ENCODE measurements around the gene NPIPB2.
"Not testable (repeated sequence)": the region's sequence is repeated elsewhere in the genome, so short reads cannot be mapped to it uniquely, and the experiment has no call there.

NPIPB2 gene

DNA sequence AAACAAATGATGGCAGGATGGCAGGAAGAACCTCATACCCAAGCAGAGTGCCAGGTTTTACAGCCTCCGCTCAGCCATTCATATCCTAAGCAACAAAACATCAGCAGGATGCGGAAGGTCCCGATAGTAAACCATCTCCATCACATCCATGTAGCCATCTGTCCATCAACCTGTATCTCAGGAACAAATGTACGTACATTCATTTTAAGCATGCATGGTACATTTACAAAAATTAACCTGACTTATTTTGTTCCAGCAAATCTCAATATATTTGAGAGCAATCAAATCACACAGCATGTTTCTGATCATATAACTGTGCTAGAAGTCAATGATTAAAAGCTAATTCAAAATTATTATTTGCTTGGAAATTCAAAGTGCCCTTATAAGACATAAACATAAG lies at the start of gene NPIPB2:
NPIPB2 (minus strand) TSS at position 101 of the 400 bp plus-strand sequence; CDS start at position 101, 0 bp downstream.
- H3K27me3 ChIP-seq (ENCODE audit: low read depth, low read length); H3K9ac ChIP-seq (ENCODE audit: low read length); H3K4me1 ChIP-seq (ENCODE audit: low read length); H2AFZ ChIP-seq (ENCODE audit: low read depth, low read length); H3K79me2 ChIP-seq (ENCODE audit: low read length); H3K4me3 ChIP-seq (ENCODE audit: low read length); H4K20me1 ChIP-seq (ENCODE audit: insufficient read depth, low read length); H3K9me3 ChIP-seq (ENCODE audit: insufficient read depth, low read length); H3K27ac ChIP-seq (ENCODE audit: low read length); H3K4me2 ChIP-seq (ENCODE audit: low read length); H3K36me3 ChIP-seq (replicated peaks; ENCODE audit: low read depth, low read length): not testable (repeated sequence)

DNA sequence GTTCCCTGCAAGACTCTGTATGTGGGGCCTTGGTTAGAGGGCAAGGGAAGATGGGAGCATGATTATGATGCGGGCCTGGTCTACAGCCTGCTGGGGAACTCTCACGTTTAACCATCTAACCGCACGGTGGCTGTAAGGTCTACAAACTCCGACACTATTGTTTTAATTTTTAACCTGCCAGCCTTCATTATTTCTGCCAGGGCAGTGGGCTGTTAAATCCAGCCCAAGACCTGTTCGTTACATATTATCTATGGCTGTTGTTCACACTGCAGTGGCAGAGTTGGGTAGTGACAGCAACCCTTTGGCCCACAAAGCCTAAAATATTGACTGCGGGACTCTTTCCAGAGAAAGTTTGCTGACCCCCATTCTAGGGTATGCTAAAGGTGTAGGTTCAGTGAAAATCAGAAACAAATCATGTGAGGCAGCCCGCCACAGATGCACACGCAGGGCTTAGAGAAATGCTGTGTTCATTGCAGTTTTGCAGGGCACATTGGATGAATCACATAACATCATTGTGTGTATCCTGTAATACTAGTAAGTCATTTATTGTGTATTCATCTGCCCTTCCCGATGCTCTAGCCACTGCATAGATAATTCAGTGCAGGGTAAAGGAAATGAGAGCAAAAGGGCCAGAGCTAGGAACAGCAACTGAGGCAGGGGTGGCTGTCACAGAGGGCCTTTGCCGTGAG lies 49.0 kb upstream of the NPIPB2 start:
- H3K4me3 ChIP-seq (ENCODE audit: low read length) = peak overlapping the region; percentile 47
- no peaks in the 10 kb centered on the region for H4K20me1 ChIP-seq (ENCODE audit: insufficient read depth, low read length)
- H3K27ac ChIP-seq (ENCODE audit: low read length) = peak overlapping the region; percentile 29
- no peaks in the 10 kb centered on the region for H3K36me3 ChIP-seq (replicated peaks; ENCODE audit: low read depth, low read length)
- H3K79me2 ChIP-seq (ENCODE audit: low read length) = peaks cover 13% of the 10 kb centered on the region
- H2AFZ ChIP-seq (ENCODE audit: low read depth, low read length) = no peak overlapping the region
- peak overlapping the region; percentile 1; the same call in 1 of the 2 replicates for H3K9ac ChIP-seq (ENCODE audit: low read length)
- TF ChIP-seq, protein P1, sequence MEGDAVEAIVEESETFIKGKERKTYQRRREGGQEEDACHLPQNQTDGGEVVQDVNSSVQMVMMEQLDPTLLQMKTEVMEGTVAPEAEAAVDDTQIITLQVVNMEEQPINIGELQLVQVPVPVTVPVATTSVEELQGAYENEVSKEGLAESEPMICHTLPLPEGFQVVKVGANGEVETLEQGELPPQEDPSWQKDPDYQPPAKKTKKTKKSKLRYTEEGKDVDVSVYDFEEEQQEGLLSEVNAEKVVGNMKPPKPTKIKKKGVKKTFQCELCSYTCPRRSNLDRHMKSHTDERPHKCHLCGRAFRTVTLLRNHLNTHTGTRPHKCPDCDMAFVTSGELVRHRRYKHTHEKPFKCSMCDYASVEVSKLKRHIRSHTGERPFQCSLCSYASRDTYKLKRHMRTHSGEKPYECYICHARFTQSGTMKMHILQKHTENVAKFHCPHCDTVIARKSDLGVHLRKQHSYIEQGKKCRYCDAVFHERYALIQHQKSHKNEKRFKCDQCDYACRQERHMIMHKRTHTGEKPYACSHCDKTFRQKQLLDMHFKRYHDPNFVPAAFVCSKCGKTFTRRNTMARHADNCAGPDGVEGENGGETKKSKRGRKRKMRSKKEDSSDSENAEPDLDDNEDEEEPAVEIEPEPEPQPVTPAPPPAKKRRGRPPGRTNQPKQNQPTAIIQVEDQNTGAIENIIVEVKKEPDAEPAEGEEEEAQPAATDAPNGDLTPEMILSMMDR (IDR thresholded peaks at IDR 0.05; ENCODE audit: low read depth, low read length) = no peak
- TF ChIP-seq EZH2phosphoT487 (IDR thresholded peaks at IDR 0.05; ENCODE audit: low read depth) = no peak
- H3K4me1 ChIP-seq (ENCODE audit: low read length) = peaks cover 67% of the 10 kb centered on the region
- H3K4me2 ChIP-seq (ENCODE audit: low read length) = peak overlapping the region; percentile 67
- no peaks in the 10 kb centered on the region for H3K27me3 ChIP-seq (ENCODE audit: low read depth, low read length)
- no peaks in the 10 kb centered on the region for H3K9me3 ChIP-seq (ENCODE audit: insufficient read depth, low read length)

DNA sequence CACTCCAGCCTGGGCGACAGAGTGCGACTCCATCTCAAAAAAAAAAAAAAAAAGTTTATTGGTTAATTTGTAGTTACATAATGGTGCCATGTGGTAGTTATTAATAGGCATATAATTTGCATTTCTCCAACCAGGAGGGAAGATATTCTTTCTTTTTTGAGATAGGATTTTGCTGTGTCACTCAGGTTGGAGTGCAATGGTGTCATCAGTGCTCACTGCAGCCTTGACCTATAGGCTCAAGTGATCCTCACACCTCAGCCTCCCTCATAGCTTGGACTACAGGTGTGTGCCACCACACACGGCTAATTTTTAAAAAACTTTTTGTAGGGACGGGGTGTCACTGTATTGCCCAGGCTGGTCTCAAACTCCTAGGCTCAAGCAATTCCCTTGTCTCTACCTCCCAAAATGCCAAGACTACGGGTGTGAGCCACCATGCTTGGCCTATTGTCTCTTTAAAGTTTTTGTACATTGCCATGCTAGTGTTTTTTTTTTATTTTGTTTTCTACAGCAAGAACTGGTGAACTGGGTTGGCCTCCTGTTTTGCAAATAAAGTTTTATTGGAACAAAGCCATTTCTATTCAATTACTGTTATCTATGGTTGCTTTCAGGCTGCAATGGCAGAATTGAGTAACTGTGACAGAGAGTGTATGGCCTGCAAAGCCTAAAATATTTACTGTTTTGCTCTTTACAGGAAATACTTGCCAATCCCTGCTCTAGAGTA lies 46.6 kb upstream of the NPIPB2 start:
- Histone ChIP-seq H3K9me3 (ENCODE audit: insufficient read depth, low read length) (no peaks in the 10 kb centered on the region), H3K9ac (ENCODE audit: low read length) (no peak overlapping the region), H3K4me1 (ENCODE audit: low read length) (peaks cover 49% of the 10 kb centered on the region), H3K4me2 (ENCODE audit: low read length) (no peak overlapping the region), H3K4me3 (ENCODE audit: low read length) (no peak overlapping the region), H3K36me3 (replicated peaks; ENCODE audit: low read depth, low read length) (no peaks in the 10 kb centered on the region), H3K27me3 (ENCODE audit: low read depth, low read length) (no peaks in the 10 kb centered on the region), H3K79me2 (ENCODE audit: low read length) (peaks cover 13% of the 10 kb centered on the region), H4K20me1 (ENCODE audit: insufficient read depth, low read length) (no peaks in the 10 kb centered on the region), H3K27ac (ENCODE audit: low read length) (no peak overlapping the region), H2AFZ (ENCODE audit: low read depth, low read length) (no peak overlapping the region)
- TF ChIP-seq, protein P1 (IDR thresholded peaks at IDR 0.05; ENCODE audit: low read depth, low read length) = no peak
- TF ChIP-seq EZH2phosphoT487 (IDR thresholded peaks at IDR 0.05; ENCODE audit: low read depth) = no peak

DNA sequence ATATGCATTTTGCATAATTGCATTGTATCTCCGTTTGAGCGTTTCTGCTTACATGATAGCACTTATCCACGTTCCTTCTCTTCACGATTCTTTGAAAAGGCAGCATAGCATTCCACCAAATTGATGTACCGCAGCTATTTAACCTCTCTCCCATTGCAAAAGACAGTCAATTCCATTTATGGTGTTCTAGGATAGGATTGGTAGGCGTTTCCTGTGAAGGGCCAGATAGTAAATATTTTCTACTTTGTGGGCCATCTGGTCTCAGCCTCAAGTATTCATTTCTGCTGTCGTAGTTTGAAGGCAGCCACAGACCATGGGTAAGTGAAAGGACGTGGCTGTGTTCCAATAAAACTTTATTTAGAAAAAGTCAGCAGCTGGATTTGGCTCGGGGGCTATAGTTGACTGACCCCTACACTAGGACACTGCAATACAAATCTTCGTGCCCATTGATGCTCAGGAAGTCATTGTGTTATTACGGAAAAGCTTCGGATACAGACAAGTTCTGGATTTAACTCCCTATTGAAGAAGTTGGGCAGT lies 44.7 kb upstream of the NPIPB2 start:
- no peak overlapping the region for H3K4me2 ChIP-seq (ENCODE audit: low read length)
- H3K4me3 ChIP-seq (ENCODE audit: low read length) = no peak overlapping the region
- no peak overlapping the region for H2AFZ ChIP-seq (ENCODE audit: low read depth, low read length)
- TF ChIP-seq, protein P1 (IDR thresholded peaks at IDR 0.05; ENCODE audit: low read depth, low read length) = no peak
- TF ChIP-seq EZH2phosphoT487 (IDR thresholded peaks at IDR 0.05; ENCODE audit: low read depth) = no peak
- no peaks in the 10 kb centered on the region for H4K20me1 ChIP-seq (ENCODE audit: insufficient read depth, low read length)
- H3K27ac ChIP-seq (ENCODE audit: low read length) = no peak overlapping the region
- H3K27me3 ChIP-seq (ENCODE audit: low read depth, low read length) = no peaks in the 10 kb centered on the region
- H3K9ac ChIP-seq (ENCODE audit: low read length) = no peak overlapping the region
- H3K9me3 ChIP-seq (ENCODE audit: insufficient read depth, low read length) = no peaks in the 10 kb centered on the region
- peaks cover 36% of the 10 kb centered on the region for H3K4me1 ChIP-seq (ENCODE audit: low read length)
- peaks cover 10% of the 10 kb centered on the region; the same call in 1 of the 2 replicates for H3K79me2 ChIP-seq (ENCODE audit: low read length)
- no peaks in the 10 kb centered on the region for H3K36me3 ChIP-seq (replicated peaks; ENCODE audit: low read depth, low read length)

All from OCI-LY3 (cell line).